Small intestine (tissue), 7 donors: ENCODE data around the gene KDM2A. TPM values are rescaled to one million over a fixed set of nuclear protein-coding genes. Genes with fewer than 3 reads are reported as not detected.
A peak's percentile ranks its signal among the peaks of the same experiment; 100 is the strongest.
"Not testable (repeated sequence)": the region's sequence is repeated elsewhere in the genome, so short reads cannot be mapped to it uniquely, and the experiment has no call there.

ENCODE experiments used
- DNase-seq, 2 donors: peaks; one replicate each; pipeline versions ENCODE4 v3.0.0 to v3.0.0-alpha.2; 2013
- FAIRE-seq: peaks from 2 replicates; lab custom pipeline; 2012; peaks lifted over from hg19 to GRCh38; lab: Jason Lieb, UNC
- H3K27ac ChIP-seq, 3 donors: one replicate each; pipeline ENCODE4 v1.5.1; 2013; ENCODE audit warnings: low read length in 2 of 3, mild to moderate bottlenecking in 2 of 3, control low read depth in 1 of 3, inconsistent platforms in 1 of 3, low read depth in 1 of 3, moderate library complexity in 1 of 3
- H3K27me3 ChIP-seq, 3 donors: one replicate each; pipeline ENCODE4 v1.6.1; 2013; ENCODE audit warnings: low read length in 3 of 3, inconsistent platforms in 1 of 3; ENCODE audit not compliant: control insufficient read depth in 3 of 3, insufficient read depth in 3 of 3
- H3K36me3 ChIP-seq, 3 donors: one replicate each; pipeline ENCODE4 v1.6.1; 2013; ENCODE audit warnings: low read length in 3 of 3, inconsistent platforms in 1 of 3, low read depth in 1 of 3, mild to moderate bottlenecking in 1 of 3, moderate library complexity in 1 of 3; ENCODE audit not compliant: control insufficient read depth in 3 of 3, insufficient read depth in 2 of 3
- H3K4me1 ChIP-seq, 3 donors: one replicate each; pipeline ENCODE4 v1.6.1; 2013; ENCODE audit warnings: low read length in 2 of 3, inconsistent platforms in 1 of 3, low read depth in 1 of 3, mild to moderate bottlenecking in 1 of 3, moderate library complexity in 1 of 3; ENCODE audit not compliant: control insufficient read depth in 3 of 3, insufficient read depth in 2 of 3
- H3K4me3 ChIP-seq, 3 donors: one replicate each; pipeline ENCODE4 v1.5.1; 2013; ENCODE audit warnings: low read length in 3 of 3, control low read depth in 1 of 3, inconsistent platforms in 1 of 3, low read depth in 1 of 3, mild to moderate bottlenecking in 1 of 3, moderate library complexity in 1 of 3
- H3K9me3 ChIP-seq, 2 donors: one replicate each; pipeline ENCODE4 v1.6.1; 2013; ENCODE audit warnings: low read depth in 1 of 2, low read length in 1 of 2; ENCODE audit not compliant: control insufficient read depth in 2 of 2, insufficient read depth in 1 of 2
- WGBS, 3 donors: extraction: QIAGEN DNeasy Blood & Tissue Kit; methylation state at CpG; one replicate each; pipeline ENCODE4 v1.1.7; 2013; 5-methylcytosine and 5-hydroxymethylcytosine counted together
- polyA plus RNA-seq, 4 donors: library from polyadenylated mRNA; stranded (reverse) in 3 of 4; unstranded in 1 of 4; fragments of 200-250 nt in 3 of 4; fragments of 120-200 nt in 1 of 4; gene quantifications; one replicate each; pipeline versions ENCODE4 v1.2.1 to v1.2.3, GENCODE V29; 2013
- donor health status: healthy with polysubstance abuse.
- donor health status: control.
- donor health status: control.
- donor health status: Bipolar disorder and iron deficiency.
- donor health status: healthy.

The KDM2A gene
- polyA plus RNA-seq, 4 donors: 19.2 to 59.8 (median 24.7) TPM

- DNase-seq, H3K4me3 ChIP-seq, H3K27ac ChIP-seq, H3K9me3 ChIP-seq, H3K27me3 ChIP-seq, H3K4me1 ChIP-seq, FAIRE-seq: not testable (repeated sequence)
- H3K36me3 ChIP-seq: peaks cover 5 to 38% (median 12%) of the 10 kb centered on the region in 3 donors
- WGBS, 3 donors: 93 to 97% (median 93%) methylated on average over 8 of the region's 8 CpGs
Observed at GRCh38 chr11:67234571-67234970, 115.5 kb downstream of the KDM2A start.

- Histone ChIP-seq H3K9me3 (no peaks in the 10 kb centered on the region), H3K27me3 (no peaks in the 10 kb centered on the region), H3K4me3 (no peak overlapping the region), H3K27ac (no peak overlapping the region), H3K36me3 (peaks cover 2 to 24% (median 4%) of the 10 kb centered on the region in 3 donors), H3K4me1 (peaks cover 0 to 28% (median 2%) of the 10 kb centered on the region in 3 donors)
- DNase-seq (no peak), FAIRE-seq (no peak)
- WGBS, 3 donors: 93 to 97% (median 94%) methylated on average over 1 of the region's 1 CpG
Observed at GRCh38 chr11:67237574-67237973, 118.5 kb downstream of the KDM2A start.

GRCh38 chr11:67238894-67239782, 120.1 kb downstream of the KDM2A start:
- WGBS, 3 donors: 14 to 18% (median 18%) methylated on average over 10 of the region's 10 CpGs
- Histone ChIP-seq H3K4me3 (peak overlapping the region in 2 of 3 donors; percentile 33 to 53), H3K9me3 (no peaks in the 10 kb centered on the region), H3K4me1 (peaks cover 2 to 31% (median 2%) of the 10 kb centered on the region in 3 donors), H3K27me3 (no peaks in the 10 kb centered on the region), H3K27ac (peak overlapping the region; percentile 52 to 90 (median 84)), H3K36me3 (peaks cover 4 to 29% (median 8%) of the 10 kb centered on the region in 3 donors)
- FAIRE-seq (no peak), DNase-seq (no peak)

- peaks cover 2 to 31% (median 2%) of the 10 kb centered on the region in 3 donors for H3K4me1 ChIP-seq
- no peak for FAIRE-seq
Observed at GRCh38 chr11:67239783-67240575, 120.9 kb downstream of the KDM2A start.

GRCh38 chr11:67240576-67241389, 121.7 kb downstream of the KDM2A start:
- Histone ChIP-seq H3K9me3 (no peaks in the 10 kb centered on the region), H3K4me3 (peak overlapping the region; percentile 48 to 80 (median 53)), H3K4me1 (peaks cover 2 to 31% (median 2%) of the 10 kb centered on the region in 3 donors), H3K27ac (peak overlapping the region; percentile 66 to 98 (median 90)), H3K27me3 (no peaks in the 10 kb centered on the region), H3K36me3 (peaks cover 15 to 33% (median 16%) of the 10 kb centered on the region in 3 donors)
- 0 to 1% (median 0%) methylated on average over 16 of the region's 16 CpGs for WGBS, 3 donors
- FAIRE-seq: no peak
- peak; percentile 81 to 87 for DNase-seq

More at GRCh38 chr11:67239783-67240575, 120.9 kb downstream of the KDM2A start:
- Histone ChIP-seq H3K27ac (peak overlapping the region; percentile 66 to 98 (median 90)), H3K9me3 (no peaks in the 10 kb centered on the region), H3K27me3 (no peaks in the 10 kb centered on the region), H3K36me3 (peaks cover 9 to 29% (median 10%) of the 10 kb centered on the region in 3 donors), H3K4me3 (peak overlapping the region; percentile 48 to 80 (median 53))
- DNase-seq: peak; percentile 97
- WGBS, 3 donors: 0% methylated on average over 31 of the region's 31 CpGs

- Histone ChIP-seq H3K27me3 (no peaks in the 10 kb centered on the region), H3K9me3 (no peaks in the 10 kb centered on the region), H3K27ac (no peak overlapping the region), H3K4me3 (no peak overlapping the region), H3K36me3 (peaks cover 17 to 37% (median 25%) of the 10 kb centered on the region in 3 donors), H3K4me1 (peaks cover 2 to 31% (median 2%) of the 10 kb centered on the region in 3 donors)
- WGBS, 3 donors: 58 to 75% (median 69%) methylated on average over 1 of the region's 1 CpG
- DNase-seq: peak in 1 of 2 donors; percentile 15
- no peak for FAIRE-seq
Observed at GRCh38 chr11:67242548-67242947, 123.5 kb downstream of the KDM2A start.

GRCh38 chr11:67243051-67243450, 124.0 kb downstream of the KDM2A start:
- Histone ChIP-seq H3K27me3 (no peaks in the 10 kb centered on the region), H3K36me3 (peaks cover 19 to 40% (median 27%) of the 10 kb centered on the region in 3 donors), H3K9me3 (no peaks in the 10 kb centered on the region), H3K4me3 (no peak overlapping the region), H3K4me1 (peaks cover 2 to 31% (median 2%) of the 10 kb centered on the region in 3 donors), H3K27ac (no peak overlapping the region)
- DNase-seq (no peak), FAIRE-seq (no peak)
- WGBS, 3 donors: 69 to 95% (median 80%) methylated on average over 2 of the region's 2 CpGs
